Bronchial epithelial cell (primary cell): ENCODE measurements around the gene PPM1K. TPM values are rescaled to one million over a fixed set of nuclear protein-coding genes. Genes with fewer than 3 reads are reported as not detected.
A peak's percentile ranks its signal among the peaks of the same experiment; 100 is the strongest.

ENCODE experiments used
- DNase-seq: peaks from one replicate; pipeline ENCODE4 v3.0.0-alpha.2; 2010; ENCODE audit warnings: low read depth
- FAIRE-seq: peaks from 2 replicates; lab custom pipeline; 2011; peaks lifted over from hg19 to GRCh38; lab: Jason Lieb, UNC
- H3K27me3 ChIP-seq: 2 replicates; pipeline ENCODE4 v1.5.1; 2011; ENCODE audit warnings: low read length; ENCODE audit not compliant: control insufficient read depth, insufficient read depth
- H3K36me3 ChIP-seq: 2 replicates; pipeline ENCODE4 v1.5.1; 2011; ENCODE audit warnings: low read length; ENCODE audit not compliant: control insufficient read depth, insufficient read depth
- H3K4me3 ChIP-seq: 2 replicates; pipeline ENCODE4 v1.5.1; 2011; ENCODE audit warnings: mild to moderate bottlenecking, low read depth, low read length, control low read depth
- total RNA-seq: library from RNA; depleted of rRNA; stranded (reverse); fragments of >200 nt; gene quantifications from 2 replicates; pipeline ENCODE4 v1.2.1, GENCODE V29; 2014
- TF ChIP-seq, protein P1 (sequence below): IDR thresholded peaks from 2 replicates; pipeline ENCODE4 v1.5.1; 2011; ENCODE audit warnings: mild to moderate bottlenecking, moderate library complexity, low read length, control low read depth, inconsistent platforms; ENCODE audit not compliant: insufficient read depth, severe bottlenecking

Gene PPM1K
- total RNA-seq = 8.6 and 9.5 TPM in 2 replicates

DNA sequence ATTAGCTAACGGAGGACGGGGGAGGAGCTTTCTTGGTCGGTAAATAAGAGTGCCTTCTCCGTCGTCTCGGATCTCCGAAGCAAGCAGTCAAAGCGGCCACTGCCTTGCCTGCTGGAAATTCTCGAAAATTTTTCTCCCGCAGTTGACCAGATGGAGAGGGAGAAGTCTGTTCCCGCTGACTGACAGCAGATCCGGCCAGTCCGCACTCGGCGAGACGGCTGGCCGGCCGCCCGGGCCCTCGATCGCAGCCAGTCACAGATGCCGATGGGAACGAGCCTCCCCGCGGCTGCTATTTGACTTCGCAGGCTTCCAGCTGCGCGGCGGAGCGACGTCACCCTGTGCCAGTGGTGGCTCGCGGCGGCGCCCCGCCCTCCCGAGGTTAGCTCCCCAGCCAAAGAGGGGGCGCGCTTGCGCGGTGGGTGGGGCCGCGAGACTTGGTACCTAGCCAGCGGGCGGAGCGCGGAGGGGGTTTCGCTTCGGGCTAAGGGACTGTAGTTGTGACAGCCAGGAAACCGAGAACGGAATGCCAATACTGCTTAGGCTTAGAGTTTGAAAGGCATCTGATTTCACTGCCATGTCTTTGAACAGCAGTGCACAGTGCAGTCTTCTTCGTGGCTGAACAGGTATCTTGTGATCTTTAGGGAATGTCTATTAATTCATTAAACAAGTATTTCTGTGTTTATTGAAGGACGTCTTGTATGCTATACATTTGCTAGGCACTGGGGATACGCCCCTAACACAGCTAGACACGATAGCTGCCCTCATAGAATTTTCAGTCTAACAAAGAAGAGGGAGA is at the start of gene PPM1K:
Gene PPM1K (minus strand): TSS at position 123 of the 796 bp plus-strand sequence. CDS start 5,978 bp downstream, outside the sequence.
- TF ChIP-seq, protein P1, sequence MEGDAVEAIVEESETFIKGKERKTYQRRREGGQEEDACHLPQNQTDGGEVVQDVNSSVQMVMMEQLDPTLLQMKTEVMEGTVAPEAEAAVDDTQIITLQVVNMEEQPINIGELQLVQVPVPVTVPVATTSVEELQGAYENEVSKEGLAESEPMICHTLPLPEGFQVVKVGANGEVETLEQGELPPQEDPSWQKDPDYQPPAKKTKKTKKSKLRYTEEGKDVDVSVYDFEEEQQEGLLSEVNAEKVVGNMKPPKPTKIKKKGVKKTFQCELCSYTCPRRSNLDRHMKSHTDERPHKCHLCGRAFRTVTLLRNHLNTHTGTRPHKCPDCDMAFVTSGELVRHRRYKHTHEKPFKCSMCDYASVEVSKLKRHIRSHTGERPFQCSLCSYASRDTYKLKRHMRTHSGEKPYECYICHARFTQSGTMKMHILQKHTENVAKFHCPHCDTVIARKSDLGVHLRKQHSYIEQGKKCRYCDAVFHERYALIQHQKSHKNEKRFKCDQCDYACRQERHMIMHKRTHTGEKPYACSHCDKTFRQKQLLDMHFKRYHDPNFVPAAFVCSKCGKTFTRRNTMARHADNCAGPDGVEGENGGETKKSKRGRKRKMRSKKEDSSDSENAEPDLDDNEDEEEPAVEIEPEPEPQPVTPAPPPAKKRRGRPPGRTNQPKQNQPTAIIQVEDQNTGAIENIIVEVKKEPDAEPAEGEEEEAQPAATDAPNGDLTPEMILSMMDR = peak; percentile 9
- no peaks in the 10 kb centered on the region for H3K36me3 ChIP-seq
- FAIRE-seq (no peak), DNase-seq (peak; percentile 92)
- no peaks in the 10 kb centered on the region for H3K27me3 ChIP-seq
- H3K4me3 ChIP-seq = peak within 1 kb of the TSS; percentile 57

DNA sequence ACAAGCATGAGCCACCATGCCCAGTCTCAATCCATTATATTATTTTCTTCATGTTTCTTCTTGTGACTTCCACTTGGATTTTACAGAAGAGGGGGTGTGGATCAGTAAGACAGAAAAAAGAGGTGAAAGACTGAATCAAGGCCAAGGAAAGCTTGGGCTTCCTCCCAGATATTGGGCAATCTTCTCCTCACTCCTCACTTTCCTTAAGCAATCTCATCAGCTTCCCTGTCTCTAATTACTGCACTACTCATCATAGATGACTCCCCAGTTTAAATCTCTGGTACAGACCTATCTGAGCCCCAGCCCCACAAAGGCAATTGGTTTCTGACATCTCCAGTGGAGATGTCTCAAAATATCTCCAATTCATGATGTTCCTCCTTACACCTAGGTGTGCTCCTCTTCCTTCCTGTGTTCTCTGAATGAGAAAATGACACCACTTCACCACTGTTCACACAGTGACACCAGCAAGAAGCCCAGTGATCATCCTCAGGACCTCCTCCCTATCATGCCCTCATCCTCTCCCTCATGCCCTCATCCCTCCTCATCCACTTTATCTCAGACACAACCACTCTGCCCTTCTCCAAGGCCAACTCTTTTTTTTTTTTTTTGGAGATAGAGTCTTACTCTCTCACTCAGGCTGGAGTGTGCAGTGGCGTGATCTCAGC is 49.5 kb upstream of the PPM1K start:
- no peaks in the 10 kb centered on the region for H3K27me3 ChIP-seq
- TF ChIP-seq, protein P1 = no peak
- H3K4me3 ChIP-seq = no peak overlapping the region
- FAIRE-seq = no peak
- no peaks in the 10 kb centered on the region for H3K36me3 ChIP-seq
- DNase-seq = peak; percentile 74

DNA sequence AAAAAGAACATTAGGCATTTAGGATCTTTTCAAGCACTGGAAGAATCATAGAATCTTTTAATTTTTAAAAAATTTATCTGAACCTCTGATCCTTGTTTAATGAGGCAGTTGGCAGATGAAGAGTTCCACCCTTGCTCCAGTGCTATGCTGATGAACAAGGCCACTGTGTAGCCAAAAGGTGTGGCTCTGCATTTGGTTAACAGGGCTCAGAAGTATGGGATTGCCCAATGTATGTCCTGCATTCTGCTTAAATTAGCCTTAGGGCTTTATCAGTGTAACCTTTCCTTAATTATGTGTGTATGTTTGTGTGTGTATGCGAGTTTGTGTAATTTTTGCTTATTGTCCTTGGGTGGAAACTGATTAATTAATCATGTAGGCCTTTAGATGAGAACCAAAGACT is 43.3 kb upstream of the PPM1K start:
- TF ChIP-seq, protein P1 = no peak
- Histone ChIP-seq H3K36me3 (no peaks in the 10 kb centered on the region), H3K27me3 (no peaks in the 10 kb centered on the region), H3K4me3 (no peak overlapping the region)
- FAIRE-seq (no peak), DNase-seq (peak; percentile 51)

DNA sequence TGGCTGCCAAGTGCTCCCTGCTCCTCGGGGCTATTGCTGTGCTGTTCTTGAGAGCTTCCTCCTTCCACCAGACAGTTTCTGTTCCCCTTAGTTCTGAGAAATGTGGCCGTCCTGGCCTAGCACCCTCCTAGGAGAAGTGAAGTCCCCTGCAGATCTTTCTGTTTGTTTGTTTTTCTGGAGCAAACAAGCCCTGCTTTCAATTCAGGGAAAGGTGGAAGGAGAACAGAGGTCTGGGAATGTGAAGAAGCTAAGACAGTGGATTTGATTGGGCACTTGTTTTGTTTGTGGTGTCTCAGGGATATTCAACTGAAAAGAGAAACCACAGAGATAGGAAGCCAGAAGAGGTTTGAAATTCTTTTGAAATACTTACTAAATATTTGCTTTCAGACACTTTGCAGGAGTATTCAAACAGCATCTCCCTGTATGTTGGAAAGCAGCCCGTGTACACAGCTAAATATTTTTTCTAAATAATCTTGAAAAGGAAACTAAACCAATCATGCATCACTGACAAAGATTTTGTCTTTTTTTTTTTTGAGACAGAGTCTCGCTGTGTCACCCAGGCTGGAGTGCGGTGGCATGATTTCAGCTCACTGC is 36.5 kb upstream of the PPM1K start:
- Histone ChIP-seq H3K4me3 (no peak overlapping the region), H3K36me3 (no peaks in the 10 kb centered on the region), H3K27me3 (no peaks in the 10 kb centered on the region)
- DNase-seq = no peak
- FAIRE-seq = no peak
- TF ChIP-seq, protein P1 = no peak

DNA sequence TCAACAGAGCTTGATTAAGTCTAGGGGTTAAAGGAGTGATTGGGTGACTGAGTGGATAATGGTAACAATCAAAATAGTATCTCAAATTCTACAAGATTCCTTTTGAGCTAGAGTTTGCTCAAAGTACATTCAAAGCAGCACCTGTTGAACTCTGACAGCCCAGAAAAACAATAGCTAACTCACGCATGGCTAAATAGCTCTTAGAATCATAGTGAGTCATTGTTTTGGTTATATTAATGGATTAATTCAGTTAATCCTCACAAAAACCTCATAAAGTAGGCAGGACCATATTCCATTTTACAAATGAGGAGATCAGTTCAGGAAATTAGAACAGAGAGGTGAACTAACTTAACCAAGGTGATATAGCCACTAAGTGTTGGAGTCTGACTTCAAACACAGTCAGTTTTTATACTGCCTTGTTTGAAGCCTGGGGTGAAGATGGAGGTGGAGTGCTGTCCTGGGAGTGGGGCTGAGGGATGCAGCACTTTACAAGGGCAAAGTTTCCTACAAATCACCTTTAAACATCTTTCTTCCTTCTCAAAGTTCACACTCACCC is 35.9 kb upstream of the PPM1K start:
- TF ChIP-seq, protein P1 = no peak
- no peak for FAIRE-seq
- Histone ChIP-seq H3K36me3 (no peaks in the 10 kb centered on the region), H3K4me3 (no peak overlapping the region), H3K27me3 (no peaks in the 10 kb centered on the region)
- peak; percentile 34 for DNase-seq
